Measurements from ENCODE around the gene ARHGAP22. TPM values are rescaled to one million over a fixed set of nuclear protein-coding genes. Genes with fewer than 3 reads are reported as not detected.

ARHGAP22 gene
- total RNA-seq, 1 donor from 2014 or later: 1.6 TPM

DNA sequence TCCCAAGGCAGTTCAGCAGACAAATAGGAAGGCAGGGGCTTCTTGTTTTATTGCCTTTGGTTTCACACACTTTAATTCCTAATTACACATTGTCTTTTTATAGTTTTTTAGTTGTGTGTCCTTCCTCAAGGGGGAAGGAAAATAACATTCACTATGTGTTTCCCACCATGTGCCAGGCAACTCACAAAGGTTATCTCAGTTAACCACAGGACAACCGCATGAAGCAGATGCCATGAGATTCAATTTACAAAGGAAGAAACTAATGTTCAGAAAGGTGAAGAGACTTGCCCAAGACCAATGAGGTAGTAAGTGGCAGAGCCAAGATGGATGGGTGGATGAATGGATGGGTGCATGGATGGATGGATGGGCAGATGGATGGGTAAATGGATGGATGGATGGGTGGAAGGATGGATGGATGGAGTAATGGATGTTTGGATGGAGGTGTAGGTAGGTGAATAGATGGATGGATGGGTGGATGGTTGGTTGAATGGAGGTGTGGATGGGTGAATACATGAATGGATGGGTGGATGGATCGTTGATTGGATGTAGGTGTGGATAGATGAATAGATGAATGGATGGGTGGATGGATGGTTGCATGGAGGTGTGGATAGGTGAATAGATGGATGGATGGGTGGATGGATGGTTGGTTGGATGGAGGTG is 77.9 kb downstream of the ARHGAP22 start:
- ATAC-seq: no peak

DNA sequence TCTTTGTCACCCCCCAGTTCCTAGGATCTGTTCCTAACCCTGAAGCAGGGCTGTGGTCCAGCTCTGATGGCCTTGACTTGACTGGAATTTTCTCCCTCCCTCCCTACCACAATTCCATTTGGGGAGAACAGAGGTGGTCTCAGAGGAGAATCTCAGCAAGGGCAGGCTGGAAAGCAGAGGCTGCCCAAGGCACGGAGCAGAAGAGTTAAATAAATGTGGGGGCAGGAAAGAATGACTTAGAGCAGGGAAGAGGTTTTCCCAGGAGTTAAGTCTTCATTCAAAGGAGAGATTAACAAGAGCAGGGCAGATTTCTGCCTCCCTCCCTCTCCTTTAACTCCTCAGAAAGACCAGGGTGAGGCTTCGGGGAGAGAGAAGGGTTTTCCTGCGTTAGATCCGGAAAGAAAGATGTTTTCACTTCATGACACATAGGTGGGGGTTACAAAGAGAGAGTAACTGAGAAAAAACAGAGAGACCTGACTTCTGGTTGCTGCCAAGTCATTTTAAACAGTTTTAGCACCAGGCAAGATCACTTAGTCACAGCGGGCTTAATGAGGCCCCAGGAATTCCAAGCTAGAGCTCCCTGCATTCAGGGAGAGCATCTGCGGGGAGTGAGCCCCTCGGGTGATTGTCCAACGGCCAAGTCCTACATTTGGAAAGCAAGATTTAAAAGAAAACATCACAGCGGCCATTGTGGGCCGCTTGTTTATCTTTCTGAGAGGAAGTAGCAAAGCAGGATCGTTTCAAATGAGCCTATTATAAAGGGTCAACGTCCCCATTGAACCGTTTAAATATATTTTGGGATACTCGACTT is 78.7 kb downstream of the ARHGAP22 start:
- ATAC-seq: no peak

DNA sequence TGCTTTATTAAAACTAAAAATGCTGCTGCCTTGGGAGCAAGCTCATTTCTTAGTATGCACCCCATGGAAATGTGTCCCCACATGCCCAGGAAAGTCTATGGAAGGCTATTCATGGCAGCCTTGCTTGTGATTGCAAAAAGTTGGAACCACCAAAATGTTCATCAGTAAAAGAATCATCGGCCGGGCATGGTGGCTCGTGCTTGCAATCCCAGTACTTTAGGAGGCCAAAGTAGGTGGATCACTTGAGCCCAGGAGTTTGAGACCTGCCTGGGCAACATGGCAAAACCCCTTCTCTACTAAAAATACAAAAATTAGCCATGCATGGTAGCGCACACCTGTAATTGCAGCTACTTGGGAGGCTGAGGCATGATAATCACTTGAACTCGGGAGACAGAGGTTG is 79.8 kb downstream of the ARHGAP22 start:
- no peak for ATAC-seq

DNA sequence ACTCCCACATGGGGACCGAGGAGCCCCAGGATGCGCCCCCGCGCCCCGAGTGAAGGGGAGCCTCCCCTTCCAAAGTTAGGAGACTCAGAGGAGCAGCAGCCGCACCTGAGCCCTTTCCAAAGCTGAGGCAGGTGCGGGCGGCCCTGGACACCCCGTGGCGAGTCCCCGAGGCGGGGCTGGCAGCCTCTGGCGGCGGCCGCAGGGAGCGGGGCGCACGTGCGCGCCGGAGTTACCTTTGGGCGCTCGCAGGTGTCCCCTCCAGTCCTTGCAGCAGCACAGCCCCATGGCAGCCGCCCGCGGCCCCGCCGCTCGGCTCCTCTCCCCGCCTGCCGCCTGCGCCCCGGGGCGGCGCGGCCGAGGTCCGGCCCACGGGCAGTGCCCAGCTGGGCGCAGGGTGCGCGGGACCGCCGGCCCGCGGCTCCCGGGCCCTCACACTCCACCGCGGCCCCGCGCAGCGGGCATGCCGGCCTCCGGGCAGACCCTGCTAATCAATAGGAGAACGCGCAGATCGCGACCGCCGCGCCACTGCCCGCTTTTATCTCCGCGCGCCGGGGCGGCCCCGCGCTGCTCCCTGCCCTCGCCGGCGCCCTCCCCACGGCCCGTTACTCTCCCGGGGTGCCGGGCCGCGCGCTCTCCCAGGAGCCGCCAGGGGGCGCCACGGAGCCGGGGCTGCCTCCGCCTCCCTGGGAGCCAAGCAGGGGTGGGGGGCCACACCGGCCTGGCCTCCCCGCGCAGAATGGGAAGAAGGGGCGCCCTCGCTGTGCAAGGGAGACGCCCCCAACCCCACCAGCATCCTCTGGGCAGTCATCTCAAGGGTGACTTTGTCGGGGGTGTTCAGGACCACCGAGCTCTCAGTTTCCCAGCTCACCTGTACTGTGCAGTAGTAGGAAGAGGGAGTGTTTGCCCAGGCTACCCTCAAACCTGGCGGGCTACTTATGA is 80.8 kb downstream of the ARHGAP22 start:
- ATAC-seq: peak; percentile 30

DNA sequence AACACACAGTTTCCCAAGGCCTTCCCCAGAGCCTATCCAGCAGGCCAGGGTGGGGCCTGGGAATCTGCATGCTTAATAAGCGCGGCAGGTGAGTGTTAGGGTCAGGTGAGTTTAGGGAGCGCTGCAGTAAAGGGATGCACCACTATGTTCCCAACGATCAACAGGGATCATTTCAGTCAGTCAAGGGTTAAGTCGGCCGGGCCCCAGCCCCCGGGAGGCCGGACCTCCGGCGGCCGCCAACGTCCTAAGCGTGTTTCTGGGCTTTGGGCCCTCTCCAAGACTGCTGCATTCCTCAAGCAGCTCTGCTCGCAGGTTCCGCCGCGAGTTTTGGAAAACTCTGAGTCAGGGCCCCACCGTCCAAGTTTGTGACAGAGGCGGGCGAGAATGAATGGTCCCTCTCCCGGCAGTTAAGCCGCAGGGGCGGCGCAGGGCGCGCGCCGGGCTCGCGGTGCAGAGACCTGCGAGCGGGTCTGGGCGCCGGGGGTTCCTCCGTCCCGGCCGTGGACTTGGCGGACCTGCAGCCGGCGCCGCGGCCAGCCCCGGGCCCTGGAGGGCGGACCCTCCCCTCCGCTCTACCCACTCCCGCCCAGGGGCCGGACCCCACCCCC is 81.6 kb downstream of the ARHGAP22 start:
- ATAC-seq: peak; percentile 42

DNA sequence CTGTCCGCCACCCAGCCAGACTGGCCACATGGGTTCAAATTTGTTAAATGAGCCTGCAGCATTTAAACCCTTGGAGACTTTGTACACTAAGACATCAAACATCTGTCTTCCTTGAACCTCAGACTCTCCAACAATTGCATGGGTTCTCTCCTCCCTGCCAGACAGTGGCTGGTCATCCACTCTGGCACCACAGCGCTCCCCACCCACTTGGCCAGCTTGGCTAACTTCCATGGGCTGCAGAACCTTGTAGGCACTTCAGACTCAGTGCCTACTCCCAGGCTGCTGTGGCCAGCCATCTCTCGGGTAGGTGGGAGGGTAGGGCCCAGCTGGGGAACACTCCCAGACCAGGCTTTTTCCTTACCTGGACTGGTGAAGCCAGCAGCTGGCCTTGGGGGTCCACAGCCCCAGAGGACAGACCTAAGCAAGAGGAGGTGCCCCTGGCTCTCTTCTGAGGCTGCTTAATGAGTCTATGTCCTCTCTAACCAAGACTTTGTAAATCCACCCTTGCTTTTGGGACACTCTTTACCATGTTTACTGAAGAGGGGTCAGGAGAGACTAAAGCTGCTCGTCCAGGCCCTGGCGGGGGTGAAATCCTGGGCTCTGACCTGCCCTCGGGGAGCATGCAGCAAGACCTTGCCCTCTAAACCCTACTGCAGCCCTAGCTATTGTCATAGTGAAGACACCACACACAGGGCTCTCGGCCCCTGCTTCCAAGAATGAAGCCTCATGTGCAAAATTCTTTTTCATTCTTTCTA is 82.7 kb downstream of the ARHGAP22 start:
- ATAC-seq: no peak

DNA sequence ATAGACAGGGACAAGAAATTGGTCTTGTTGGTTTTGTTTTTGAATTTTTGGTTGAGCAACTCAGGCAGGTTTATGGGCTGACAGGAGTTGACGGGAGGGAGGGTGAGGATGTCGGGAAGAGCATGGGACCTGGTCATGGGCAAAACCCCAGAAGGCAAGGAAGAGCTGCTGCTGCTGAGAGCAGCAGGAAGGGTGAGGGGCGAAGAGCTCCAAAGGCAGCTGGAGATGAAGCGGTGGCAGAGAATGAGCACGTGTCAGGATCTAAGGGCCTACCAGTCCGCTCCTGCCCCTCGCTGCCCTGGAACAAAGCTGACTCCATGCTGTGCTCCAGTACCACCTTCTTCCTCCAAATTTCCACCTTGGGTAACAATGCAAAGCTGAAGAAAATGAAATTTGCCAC is 84.3 kb downstream of the ARHGAP22 start:
- ATAC-seq: no peak

DNA sequence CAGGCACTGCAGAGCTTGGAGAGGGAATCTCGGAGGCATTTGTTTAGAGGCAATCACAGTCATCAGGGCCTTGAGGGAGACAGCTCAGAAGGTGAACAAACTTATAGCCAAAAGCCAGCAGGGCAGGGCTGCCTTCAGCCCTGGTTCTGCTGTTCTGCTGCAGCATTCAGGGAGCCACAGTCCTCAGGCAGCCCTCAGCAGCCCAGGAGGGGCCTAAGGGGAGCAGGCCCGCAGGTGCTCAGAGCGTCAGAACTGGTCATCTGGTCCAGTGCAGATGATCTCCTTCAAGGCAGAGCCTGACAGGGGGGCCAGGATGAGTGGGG is 84.7 kb downstream of the ARHGAP22 start:
- no peak for ATAC-seq

DNA sequence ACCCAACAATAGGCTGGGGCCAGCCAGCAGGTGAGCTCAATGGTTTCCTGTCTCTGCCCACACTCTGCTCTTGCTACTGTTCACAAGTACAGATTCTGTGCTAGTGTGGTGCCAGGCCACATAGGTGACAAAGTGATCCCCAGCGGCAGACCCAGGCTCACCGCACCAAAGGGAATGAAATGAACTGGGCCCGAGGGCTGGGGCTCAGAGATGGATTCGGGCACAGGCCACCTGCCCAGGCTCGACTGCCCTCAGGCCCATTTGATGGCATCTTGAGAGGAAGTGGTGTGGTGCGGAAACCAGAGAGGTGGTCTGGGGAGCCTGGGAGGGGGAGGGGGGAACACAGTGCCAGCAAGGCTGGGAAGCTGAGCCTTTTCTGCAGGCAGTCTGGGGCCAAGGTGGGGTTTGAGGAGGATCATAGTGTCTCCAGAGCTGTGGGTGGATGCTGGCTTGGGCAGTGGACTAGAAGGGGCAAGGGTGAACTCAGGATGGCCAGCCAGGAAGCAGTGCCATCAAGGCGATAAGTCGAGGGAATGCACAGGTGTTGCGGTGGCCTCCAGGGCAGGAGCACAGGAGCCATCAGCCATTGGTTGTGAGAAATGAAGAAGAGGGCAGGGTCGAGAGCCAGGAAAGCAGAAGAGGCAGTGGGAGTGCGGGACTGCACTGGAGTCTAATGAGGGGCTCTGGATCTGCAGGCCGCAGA is 85.2 kb downstream of the ARHGAP22 start:
- ATAC-seq: no peak

DNA sequence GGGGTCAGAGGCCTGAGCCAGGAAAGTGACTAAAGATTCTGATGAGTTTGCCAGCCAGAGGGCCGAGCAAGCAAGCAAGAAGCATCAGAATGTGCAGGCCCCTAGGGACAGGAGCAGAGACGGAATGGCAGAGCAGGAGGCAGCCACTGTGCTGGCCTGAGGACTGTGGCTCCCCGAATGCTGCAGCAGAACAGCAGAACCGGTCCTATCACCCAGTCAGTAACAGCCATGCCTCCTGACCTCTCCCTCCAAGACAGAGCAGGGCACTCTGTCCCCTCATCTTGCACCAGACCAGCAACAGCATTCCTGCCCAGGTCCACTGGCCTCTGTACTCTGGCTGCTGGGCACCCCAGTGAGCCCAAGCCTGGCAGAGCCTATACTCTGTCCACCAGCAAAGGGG is 85.9 kb downstream of the ARHGAP22 start:
- no peak for ATAC-seq

DNA sequence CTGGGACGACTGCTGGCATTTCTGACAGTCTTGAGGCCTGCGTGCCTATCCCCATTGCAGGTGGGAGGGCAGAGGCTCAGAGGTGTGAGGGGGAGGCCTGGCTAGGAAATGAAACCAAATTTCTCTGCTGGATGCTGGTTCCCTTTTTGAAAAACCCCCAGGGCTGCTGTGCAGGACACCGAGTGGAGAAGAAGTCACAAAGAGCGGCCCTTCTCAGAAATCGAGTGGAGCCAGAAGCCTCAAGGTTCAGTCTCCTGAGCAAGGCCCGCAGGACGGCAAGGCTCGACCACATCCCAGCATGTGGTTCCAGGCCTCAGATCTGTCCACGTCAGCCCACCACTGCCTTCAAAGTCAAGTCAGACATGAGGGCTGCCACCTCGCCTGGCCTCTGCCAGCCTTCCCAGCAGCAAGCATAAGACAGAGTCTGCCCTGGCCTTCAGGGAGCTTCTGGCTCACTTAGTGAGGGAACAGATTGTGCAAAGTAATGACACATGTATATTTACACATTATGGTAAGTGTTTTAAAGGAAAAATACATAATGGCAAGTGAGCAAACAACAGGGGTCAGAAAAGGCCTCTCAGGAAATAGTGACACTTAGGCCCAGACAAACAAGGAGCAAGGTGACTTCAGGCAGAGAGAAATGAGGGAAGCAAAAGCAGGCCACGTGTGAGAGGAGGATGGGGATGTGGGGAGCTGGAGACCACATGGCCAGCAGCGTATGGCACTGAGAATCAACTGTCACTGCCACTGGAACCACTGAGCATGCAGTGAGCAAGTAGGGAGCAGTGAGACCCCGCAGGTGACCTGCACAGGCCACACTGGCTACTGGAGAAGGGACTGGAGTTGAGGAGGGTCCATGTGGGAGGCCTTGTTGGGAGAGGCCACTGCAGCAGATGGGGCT is 86.7 kb downstream of the ARHGAP22 start:
- ATAC-seq: no peak

DNA sequence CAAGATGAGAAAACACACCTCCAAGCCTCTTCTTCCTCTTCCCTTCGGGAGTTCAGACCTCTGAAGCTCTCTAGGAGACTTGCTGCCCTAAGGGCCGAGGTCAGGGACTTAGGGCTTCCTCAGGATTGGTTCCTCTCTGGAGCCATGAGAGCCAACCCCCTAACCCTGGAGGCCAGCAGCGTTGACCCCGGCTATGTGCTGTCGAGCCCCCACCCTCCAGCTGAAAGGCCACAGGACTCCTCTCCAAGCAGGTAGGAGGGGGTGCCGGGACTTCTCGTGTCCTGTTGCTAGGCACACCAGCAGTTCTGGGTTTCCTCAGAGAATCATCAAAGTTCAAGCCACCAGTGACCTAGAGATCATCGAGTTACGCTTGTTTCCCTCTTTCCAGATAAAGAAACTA is 87.4 kb downstream of the ARHGAP22 start:
- no peak for ATAC-seq

DNA sequence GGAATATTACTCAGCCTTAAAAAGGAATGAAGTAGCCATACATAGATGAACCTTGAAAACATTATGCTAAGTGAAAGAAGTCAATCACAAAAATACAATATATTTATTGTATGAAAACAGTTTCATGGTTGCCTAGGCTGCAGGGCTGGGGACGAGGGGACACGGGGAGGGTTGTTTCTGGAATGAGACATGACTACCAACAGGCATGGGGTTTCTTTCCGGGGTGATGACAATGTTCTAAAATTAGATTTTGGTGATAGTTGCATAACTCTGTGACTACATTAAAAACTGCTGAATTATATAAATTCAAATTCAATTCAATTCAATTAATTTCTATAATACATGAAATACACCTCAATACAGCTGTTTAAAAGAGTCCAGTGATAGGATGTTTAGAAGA is 88.0 kb downstream of the ARHGAP22 start:
- ATAC-seq: no peak

DNA sequence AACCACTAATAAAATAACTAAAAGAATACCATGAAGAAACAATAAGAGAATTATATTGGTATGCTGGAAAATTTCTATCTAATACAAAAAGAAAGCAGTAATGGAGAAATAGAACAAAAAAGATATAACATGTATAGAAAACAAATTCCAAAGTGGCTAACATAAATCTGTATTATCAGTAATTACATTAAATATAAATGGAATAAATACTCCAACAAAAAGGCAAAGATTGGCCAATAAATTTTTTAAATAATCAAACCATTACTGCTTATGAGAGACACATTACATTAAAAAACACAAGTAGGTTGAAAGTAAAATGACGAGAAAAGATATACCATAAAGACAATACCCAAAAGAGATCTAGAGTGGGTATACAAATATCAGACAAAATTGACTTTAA is 90.0 kb downstream of the ARHGAP22 start:
- no peak for ATAC-seq

DNA sequence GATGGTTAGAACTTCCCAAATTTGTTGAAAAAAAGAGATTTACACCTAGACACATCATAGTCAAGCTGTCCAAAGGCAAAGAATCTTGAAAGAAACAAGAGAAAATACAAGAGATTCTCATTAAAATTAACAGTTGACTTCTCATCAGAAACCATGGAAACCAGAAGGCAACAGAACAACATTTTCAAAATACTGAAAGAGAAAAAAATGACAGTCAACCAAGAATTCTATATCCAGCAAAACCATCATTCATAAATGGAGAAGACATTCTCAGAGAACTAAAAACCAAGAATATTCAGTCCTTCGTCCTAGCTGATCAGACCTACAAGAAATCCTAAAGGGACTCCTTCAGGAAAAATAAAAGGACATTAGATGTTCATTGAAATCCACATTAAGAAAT is 90.6 kb downstream of the ARHGAP22 start:
- ATAC-seq: no peak

DNA sequence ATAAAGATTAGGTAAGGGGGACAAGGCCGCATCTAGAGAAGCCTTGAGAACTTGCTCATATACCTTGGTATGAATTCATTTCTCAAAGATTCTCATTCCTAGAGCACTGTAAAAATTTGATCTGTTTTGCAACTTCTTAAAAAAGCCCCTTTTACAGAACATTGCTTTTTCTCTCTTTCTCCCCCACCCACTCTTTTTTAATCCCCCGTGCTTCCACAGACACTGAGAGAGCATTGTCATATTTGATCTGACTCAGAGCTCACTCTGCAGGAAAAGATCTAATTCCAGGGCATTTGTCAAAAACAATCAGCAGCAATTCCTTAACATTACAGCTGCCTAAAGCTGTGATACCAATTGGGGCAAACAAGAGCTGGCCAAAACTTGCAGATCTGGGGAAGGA is 92.0 kb downstream of the ARHGAP22 start:
- ATAC-seq: no peak

DNA sequence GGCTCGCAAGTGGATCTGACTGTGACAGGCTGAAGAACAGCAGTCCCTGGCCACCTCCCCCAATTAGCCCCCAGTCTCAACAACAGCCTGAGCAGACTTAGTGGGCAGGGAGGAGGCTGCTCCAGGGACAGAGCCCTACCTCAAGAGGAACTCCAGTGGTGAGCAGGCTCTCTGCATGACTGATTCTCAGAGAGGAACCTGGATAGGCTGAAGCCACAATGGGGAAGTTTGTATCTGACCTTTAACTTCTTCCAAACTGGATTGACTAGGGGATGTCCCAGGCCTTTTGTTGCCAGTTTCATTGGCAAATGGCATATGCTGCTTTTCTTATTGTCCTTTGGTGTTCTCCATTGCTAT is 93.0 kb downstream of the ARHGAP22 start:
- peak; percentile 63 for ATAC-seq

DNA sequence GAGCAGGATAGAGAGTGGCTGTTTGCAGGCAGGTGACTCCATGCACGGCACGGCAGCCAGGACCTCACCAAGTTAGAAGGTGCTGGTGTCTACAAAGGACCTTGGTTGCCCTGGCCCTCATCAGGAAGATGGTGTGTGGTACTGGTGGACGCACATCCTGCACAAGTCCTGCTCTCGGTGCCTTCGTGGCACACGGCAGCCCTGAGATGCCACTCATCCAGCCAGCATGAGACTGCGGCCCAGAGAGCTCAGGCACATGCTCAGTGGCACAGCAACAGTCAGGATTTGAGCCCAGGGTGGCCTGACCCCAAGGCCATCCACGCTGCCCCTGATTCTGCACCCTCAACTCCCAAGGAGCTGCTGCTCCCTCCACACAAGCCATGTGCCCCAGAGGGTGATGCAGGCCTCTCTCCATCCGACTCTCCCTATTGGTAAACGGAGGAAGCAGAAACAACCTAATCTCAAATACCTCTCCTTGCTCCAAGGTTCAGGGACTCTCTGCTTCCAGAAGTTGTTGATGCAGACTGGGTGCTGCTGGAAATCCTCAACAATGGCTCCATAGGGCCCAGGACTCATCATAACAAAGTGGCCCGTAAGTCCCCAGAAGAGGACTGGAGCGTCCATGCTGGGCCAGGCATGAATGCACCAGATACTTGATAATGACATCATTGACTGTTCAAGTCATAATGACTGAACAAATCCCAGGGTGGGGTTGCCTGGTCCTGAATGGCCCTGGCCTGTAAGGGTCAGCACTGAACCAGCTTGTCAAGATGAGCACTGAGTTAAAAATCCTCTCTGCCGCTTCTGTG is 93.6 kb downstream of the ARHGAP22 start:
- no peak for ATAC-seq

DNA sequence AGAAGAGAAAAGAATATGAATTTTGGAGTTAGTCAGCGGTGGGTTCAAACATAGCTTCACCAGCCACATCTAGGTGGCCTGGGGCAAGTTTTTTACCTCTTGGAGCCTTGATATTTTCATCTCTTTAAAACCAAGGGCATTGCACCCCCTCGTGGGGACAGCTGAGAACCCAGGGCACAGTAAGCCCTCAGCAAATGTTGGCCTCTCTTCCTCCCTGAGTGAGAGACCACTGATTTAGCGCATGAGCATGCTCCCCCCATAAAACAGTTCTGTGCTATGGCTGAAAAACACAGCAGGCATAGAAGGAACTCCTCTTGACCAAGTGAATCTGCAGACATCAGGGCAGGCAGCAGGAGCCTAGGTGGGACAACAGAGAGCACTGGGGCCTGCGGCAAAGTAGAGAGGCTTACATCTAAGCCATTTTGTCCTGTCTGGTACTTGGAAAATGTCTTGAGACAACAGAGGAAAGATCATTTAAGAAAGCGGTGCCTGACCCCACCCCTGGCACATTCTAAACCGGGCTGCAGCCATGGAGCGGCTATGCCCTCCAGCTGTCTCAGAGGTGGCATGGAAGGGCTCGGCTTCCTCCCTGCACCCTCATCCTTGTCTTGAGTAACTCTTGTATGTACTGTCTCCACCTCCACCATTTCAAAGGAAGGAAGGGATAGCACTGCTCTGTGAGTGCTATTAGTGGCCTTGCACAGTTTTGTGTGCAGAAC is 94.7 kb downstream of the ARHGAP22 start:
- peak; percentile 20 for ATAC-seq

Measured in esophagus mucosa (tissue), 1 donor.